Vagina (tissue), 2 donors: ENCODE data around the gene CRYAB. TPM values are rescaled to one million over a fixed set of nuclear protein-coding genes. Genes with fewer than 3 reads are reported as not detected.
A peak's percentile ranks its signal among the peaks of the same experiment; 100 is the strongest.

Experiments used
- DNase-seq, 2 donors: peaks; one replicate each; pipeline ENCODE4 v3.0.0-alpha.2; 2017; ENCODE audit errors: extremely low spot score in 2 of 2
- H3K27ac ChIP-seq: fragments of 200-600 bp; sonication (generic); one replicate; pipeline ENCODE4 v1.5.1; 2019
- H3K27me3 ChIP-seq: fragments of 200-600 bp; sonication (generic); one replicate; pipeline ENCODE4 v1.5.1; 2019
- H3K36me3 ChIP-seq, 2 donors: fragments of 200-600 bp; sonication (generic); one replicate each; pipeline ENCODE4 v1.5.1; 2017 to 2019
- H3K4me1 ChIP-seq: fragments of 200-600 bp; sonication (generic); one replicate; pipeline ENCODE4 v1.5.1; 2019
- H3K4me3 ChIP-seq, 2 donors: fragments of 200-600 bp; sonication (generic); 1 replicate in 1 of 2; 2 replicates in 1 of 2; pipeline ENCODE4 v1.5.1; 2016 to 2019
- H3K9me3 ChIP-seq: fragments of 200-600 bp; sonication (generic); one replicate; pipeline ENCODE4 v1.5.1; 2019
- CTCF ChIP-seq, 3 experiments: fragments of 450-650 bp in 2 of 3; fragments of 200-600 bp in 1 of 3; sonication (generic) in 1 of 3; IDR thresholded peaks; one replicate each; pipeline ENCODE4 v1.5.1; 2017 to 2019; ENCODE audit warnings: antibody characterized with exemption in 3 of 3, mild to moderate bottlenecking in 2 of 3, moderate library complexity in 2 of 3
- POLR2A ChIP-seq, 2 donors: fragments of 450-650 bp; IDR thresholded peaks; one replicate each; pipeline ENCODE4 v1.6.1; 2017; ENCODE audit warnings: antibody characterized with exemption in 2 of 2, mild to moderate bottlenecking in 2 of 2, moderate library complexity in 2 of 2
- POLR2AphosphoS5 ChIP-seq, 2 donors: sonication (generic); formaldehyde crosslinking; IDR thresholded peaks; one replicate each; pipeline ENCODE4 v1.9.0; 2017; ENCODE audit warnings: antibody characterized with exemption in 2 of 2, mild to moderate bottlenecking in 2 of 2, low read depth in 1 of 2; ENCODE audit not compliant: insufficient read depth in 1 of 2
- intact Hi-C: fragments of 100-400 bp; cut with DNase I; formaldehyde crosslinking; loops from one replicate; pipeline ENCODE4 v1.15.1; 2023
- total RNA-seq: library from RNA; depleted of rRNA; stranded (reverse); fragments of >200 nt; gene quantifications from one replicate; pipeline ENCODE4 v1.2.3, GENCODE V29; 2016

Gene CRYAB
- total RNA-seq, 1 donor from 2014 or later, result 161 TPM

GRCh38 chr11:111917312-111917711 lies 5.7 kb upstream of the CRYAB start:
- TF ChIP-seq POLR2AphosphoS5 (IDR thresholded peaks at IDR 0.05; ENCODE audit: insufficient read depth in 1 of 2, low read depth in 1 of 2) (no peak), CTCF (IDR thresholded peaks at IDR 0.05) (no peak), POLR2A (IDR thresholded peaks at IDR 0.05) (no peak)
- intact Hi-C loops, result no loop called here
- Histone ChIP-seq H3K4me3 (no peak overlapping the region), H3K4me1 (peaks cover 25% of the 10 kb centered on the region), H3K27me3 (no peaks in the 10 kb centered on the region), H3K27ac (no peak overlapping the region), H3K9me3 (no peaks in the 10 kb centered on the region), H3K36me3 (no peaks in the 10 kb centered on the region)
- no peak for DNase-seq

GRCh38 chr11:111916768-111917167 lies 5.2 kb upstream of the CRYAB start:
- Histone ChIP-seq H3K9me3 (no peaks in the 10 kb centered on the region), H3K27ac (no peak overlapping the region), H3K36me3 (no peaks in the 10 kb centered on the region), H3K4me3 (no peak overlapping the region), H3K27me3 (no peaks in the 10 kb centered on the region), H3K4me1 (peaks cover 25% of the 10 kb centered on the region)
- no peak for DNase-seq
- intact Hi-C loops, result no loop called here
- TF ChIP-seq POLR2A (IDR thresholded peaks at IDR 0.05) (no peak), POLR2AphosphoS5 (IDR thresholded peaks at IDR 0.05; ENCODE audit: insufficient read depth in 1 of 2, low read depth in 1 of 2) (no peak), CTCF (IDR thresholded peaks at IDR 0.05) (no peak)

- Histone ChIP-seq H3K4me1 (peaks cover 46% of the 10 kb centered on the region), H3K36me3 (no peaks in the 10 kb centered on the region), H3K27ac (peak overlapping the region; percentile 99), H3K27me3 (no peaks in the 10 kb centered on the region), H3K4me3 (peak overlapping the region; percentile 58 to 69), H3K9me3 (no peaks in the 10 kb centered on the region)
- intact Hi-C loops, result no loop called here
- TF ChIP-seq POLR2A (IDR thresholded peaks at IDR 0.05), result peak in 1 of 2 donors; percentile 35
- no peak for TF ChIP-seq CTCF (IDR thresholded peaks at IDR 0.05)
- TF ChIP-seq POLR2AphosphoS5 (IDR thresholded peaks at IDR 0.05; ENCODE audit: insufficient read depth in 1 of 2, low read depth in 1 of 2), result peak in 1 of 2 donors; percentile 52
- no peak for DNase-seq
Observed at GRCh38 chr11:111913997-111914396, 2.4 kb upstream of the CRYAB start.

- no peak for DNase-seq
- Histone ChIP-seq H3K4me1 (peaks cover 45% of the 10 kb centered on the region), H3K4me3 (peak overlapping the region; percentile 58 to 69), H3K27me3 (no peaks in the 10 kb centered on the region), H3K36me3 (peaks cover 0 to 5% of the 10 kb centered on the region in 2 donors), H3K9me3 (no peaks in the 10 kb centered on the region), H3K27ac (peak overlapping the region; percentile 99)
- TF ChIP-seq CTCF (IDR thresholded peaks at IDR 0.05), result no peak
- TF ChIP-seq POLR2AphosphoS5 (IDR thresholded peaks at IDR 0.05; ENCODE audit: insufficient read depth in 1 of 2, low read depth in 1 of 2), result peak in 1 of 2 donors; percentile 52
- intact Hi-C loops, result no loop called here
Observed at GRCh38 chr11:111913031-111913861, 1.7 kb upstream of the CRYAB start.

- H3K36me3 ChIP-seq, result peaks cover 0 to 6% of the 10 kb centered on the region in 2 donors
- H3K4me1 ChIP-seq, result peaks cover 45% of the 10 kb centered on the region
- DNase-seq, result no peak
- peak within 1 kb of the TSS; percentile 58 to 69 for H3K4me3 ChIP-seq
- H3K27me3 ChIP-seq, result no peaks in the 10 kb centered on the region
- H3K9me3 ChIP-seq, result no peaks in the 10 kb centered on the region
- intact Hi-C loops, result no loop called here
- H3K27ac ChIP-seq, result peak within 1 kb of the TSS; percentile 99
- TF ChIP-seq POLR2AphosphoS5 (IDR thresholded peaks at IDR 0.05; ENCODE audit: insufficient read depth in 1 of 2, low read depth in 1 of 2) (no peak), POLR2A (IDR thresholded peaks at IDR 0.05) (no peak), CTCF (IDR thresholded peaks at IDR 0.05) (no peak)
Observed at GRCh38 chr11:111912535-111912934, 965 bp upstream of the CRYAB start, which contains the start of gene HSPB2. TSS of gene HSPB2 (plus strand) at chr11:111912734. CDS start at chr11:111912830, 96 bp downstream.
